AML-193 (cell line): ENCODE data around the gene TMEM43.
"Not testable (repeated sequence)": the region's sequence is repeated elsewhere in the genome, so short reads cannot be mapped to it uniquely, and the experiment has no call there.

ENCODE experiments used
- DNase-seq, 2 experiments: peaks; one replicate each; lab custom pipeline; 2025; lab: John Stamatoyannopoulos, UW

Gene TMEM43, protein sequence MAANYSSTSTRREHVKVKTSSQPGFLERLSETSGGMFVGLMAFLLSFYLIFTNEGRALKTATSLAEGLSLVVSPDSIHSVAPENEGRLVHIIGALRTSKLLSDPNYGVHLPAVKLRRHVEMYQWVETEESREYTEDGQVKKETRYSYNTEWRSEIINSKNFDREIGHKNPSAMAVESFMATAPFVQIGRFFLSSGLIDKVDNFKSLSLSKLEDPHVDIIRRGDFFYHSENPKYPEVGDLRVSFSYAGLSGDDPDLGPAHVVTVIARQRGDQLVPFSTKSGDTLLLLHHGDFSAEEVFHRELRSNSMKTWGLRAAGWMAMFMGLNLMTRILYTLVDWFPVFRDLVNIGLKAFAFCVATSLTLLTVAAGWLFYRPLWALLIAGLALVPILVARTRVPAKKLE

DNA sequence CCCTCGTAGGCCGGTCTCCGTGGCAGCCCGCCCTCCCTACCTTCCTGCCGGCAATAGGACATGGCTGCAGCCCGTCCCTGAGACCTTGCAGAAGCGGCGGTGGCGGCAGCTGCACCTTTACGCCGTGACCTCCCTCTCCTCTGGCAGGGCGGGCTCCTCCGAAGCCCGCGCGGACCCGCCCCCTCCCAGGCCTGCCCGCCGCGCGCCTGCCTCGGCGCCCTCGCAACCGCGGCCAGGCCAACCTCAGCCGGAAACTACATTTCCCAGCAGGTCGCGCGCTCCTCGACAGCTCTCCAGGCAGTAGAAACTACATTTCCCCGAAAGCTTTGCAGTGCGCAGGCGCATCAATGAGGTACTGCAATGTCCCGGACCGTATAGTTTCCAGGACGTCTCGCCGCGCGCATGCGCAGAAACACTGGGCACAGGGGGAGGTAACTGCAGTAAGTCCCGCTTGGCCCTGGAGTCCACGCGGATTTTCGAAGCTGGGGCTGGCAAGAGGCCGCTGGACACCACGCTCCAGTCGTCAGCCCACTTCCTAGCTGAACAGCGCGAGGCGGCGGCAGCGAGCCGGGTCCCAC, at the start of gene TMEM43, which contains the start of gene CHCHD4:
TSS of gene TMEM43 (plus strand) at position 438 of the 578 bp plus-strand sequence. CDS start 142 bp downstream, outside the sequence.
TSS of gene CHCHD4 (minus strand) at position 256 of the 578 bp plus-strand sequence. CDS start at position 62, 194 bp downstream.
- peak; percentile 100 for DNase-seq

DNA sequence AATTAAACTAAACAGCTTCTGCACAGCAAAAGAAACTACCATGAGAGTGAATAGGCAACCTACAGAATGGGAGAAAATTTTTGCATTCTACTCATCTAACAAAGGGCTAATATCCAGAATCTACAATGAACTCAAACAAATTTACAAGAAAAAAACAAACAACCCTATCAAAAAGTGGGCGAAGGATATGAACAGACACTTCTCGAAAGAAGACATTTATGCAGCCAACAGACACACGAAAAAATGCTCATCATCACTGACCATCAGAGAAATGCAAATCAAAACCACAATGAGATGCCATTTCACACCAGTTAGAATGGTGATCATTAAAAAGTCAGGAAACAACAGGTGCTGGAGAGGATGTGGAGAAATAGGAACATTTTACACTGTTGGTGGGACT, 49.6 kb upstream of the TMEM43 start:
- not testable (repeated sequence) for DNase-seq

DNA sequence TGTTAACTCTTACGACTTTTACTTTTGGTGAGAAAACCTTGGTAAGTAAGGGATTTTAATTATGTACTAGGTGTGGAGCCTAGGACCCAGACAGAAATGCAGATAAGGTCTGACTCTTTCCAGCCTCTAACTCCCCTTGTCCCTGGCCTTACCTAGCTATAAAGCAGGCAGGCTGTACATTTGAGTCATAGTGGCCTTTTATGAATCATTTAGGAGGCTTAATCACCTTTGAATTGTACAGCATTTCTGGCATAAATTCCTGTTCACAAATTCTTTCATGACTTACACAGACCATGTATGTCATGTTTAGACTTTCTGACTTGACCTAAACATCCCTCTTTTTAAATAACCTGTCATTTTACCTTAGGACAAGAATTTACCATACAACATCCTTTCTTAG, 47.5 kb upstream of the TMEM43 start:
- no peak for DNase-seq

DNA sequence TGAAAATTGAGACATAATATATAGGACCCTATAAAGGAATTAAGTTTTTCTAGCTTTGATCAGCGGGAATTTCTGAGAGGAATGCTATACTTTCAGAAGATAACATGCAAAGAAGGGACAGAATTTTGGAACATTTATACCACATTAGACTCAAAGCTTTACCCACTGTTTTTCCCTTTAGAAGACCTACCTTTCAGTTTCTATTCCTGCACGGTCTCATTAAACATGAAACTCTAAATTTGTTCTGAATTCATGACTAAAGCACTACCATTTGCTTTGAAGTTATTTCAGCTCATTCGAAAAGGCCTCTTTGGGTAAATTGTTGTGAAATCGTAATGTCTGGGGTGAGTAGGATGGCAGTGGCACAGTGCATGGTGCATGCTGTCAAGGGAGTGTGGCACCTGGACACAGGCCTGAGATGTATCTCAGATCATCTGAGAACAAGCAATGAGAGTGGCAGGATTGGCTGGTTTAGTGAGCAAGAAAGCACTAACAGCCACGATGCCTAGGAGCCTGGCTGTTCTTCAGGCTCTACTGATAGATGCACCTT, 42.7 kb upstream of the TMEM43 start:
- no peak for DNase-seq

DNA sequence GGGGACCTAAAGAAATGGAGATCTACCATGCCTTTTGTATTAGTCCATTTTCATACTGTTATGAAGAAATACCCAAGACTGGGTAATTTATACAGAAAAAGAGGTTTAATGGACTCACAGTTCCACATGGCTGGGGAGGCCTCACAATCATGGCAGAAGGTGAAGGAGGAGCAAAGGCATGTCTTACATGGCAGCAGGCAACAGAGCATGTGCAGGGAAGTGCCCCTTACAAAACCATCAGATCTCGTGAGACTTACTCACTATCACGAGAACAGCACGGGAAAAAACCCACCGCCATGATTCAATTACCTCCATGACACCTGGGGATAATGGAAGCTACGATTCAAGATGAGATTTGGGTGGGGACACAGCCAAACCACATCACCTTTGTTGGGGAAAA, 37.4 kb upstream of the TMEM43 start:
- not testable (repeated sequence) for DNase-seq

DNA sequence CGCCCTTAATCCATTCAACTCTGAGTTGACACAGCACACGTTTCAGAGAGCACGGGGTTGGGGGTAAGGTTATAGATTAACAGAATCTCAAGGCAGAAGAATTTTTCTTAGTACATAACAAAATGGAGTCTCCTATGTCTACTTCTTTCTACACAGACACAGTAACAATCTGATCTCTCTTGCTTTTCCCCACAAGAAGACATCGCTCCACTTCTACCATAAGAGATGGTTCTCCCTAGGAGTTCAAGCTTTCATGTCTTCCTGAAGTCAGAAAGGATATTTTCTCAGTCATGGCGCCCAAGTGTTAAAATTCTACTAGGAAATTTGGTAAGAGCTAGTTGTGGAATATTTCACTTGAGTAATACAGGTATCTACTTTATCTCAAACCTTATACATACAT, 32.9 kb upstream of the TMEM43 start:
- not testable (repeated sequence) for DNase-seq

DNA sequence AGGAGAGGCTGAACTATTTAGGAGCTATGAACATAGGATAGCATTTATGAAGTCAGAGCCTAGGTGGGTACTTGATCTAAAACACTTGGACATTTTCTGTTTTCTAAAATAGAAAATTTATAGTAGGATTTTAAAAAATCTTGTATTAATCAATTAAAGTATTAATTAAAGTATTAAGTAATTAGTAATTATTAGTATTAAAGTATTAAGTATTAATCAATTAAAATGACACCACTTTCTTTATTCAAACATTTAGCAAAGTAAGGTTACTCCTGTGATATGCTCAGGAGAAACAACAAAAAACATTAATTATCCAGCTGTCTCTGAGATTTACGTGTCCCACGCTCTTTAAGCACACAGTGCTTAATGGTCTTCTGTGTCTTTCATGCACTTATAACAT, 32.4 kb upstream of the TMEM43 start:
- DNase-seq, result no peak

DNA sequence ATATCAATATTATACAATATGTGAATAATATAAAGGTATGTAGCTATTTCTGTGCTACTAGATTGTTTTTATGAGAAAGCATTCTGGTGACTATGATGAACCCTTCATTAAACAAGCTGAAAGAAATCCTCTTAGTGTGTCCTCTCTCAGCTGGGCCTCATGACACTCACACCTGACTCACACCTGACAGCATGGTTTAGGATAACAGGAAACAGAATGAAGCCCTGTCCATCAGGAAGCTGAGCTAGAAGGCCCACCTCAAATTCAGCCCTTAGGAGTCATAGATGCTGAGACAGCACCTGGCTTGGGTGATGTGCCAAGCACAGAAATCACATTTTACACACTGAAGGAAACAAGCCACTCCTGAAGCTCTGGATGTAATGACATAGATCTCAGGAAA, 31.0 kb upstream of the TMEM43 start:
- DNase-seq, result no peak

DNA sequence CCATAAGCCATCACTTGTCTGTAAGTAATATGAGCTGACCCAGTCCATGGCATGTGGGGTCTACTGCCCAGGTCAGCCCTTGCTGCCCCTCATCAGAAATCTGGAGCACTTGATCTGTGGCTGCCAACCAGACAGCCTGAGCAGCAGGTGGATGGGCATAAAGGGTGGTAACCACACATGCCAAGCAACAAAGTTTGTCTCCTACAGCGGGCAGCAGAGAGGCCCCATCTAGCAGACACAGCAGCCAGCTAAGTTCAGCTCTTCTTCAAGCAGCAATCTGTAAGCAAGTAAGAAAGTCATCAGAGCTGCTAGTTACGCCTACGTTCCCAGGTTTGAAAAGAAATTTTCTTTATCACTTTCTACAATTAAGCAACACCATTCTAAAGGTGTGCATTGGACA, 28.1 kb upstream of the TMEM43 start:
- DNase-seq, result no peak

DNA sequence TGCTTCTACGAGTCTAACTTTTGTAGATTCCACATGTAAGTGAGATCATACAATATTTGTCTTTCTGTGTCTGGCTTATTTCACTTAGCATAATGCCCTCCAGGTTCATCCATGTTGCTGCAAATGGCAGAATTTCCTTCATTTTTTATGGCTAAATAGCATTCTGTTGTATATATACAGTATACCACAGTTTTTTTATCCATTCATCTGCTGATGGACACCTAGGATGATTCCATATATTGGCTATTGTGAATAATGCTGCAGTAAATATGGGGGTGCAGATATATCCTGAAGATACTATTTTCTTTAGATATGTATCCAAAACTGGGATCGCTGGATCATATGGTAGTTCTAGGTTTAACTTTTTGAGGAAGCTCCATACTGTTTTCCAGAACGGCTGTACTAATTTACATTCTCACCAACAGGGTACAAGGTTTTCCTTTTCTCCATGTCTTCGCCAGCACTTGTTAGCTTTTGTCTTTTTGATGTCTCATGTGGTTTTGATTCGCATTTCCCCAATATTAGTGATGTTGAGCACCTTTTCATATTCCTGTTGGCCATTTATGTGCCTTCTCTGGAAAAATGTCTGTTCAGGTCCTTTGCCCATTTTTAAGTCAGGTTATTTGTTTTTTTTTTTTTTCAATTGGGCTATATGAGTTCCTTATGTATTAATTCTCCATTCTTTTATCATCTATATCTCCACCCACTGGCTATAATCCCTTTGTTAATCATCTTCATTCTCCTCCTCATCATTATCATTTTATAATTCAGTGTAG, 27.0 kb upstream of the TMEM43 start:
- DNase-seq, result no peak

DNA sequence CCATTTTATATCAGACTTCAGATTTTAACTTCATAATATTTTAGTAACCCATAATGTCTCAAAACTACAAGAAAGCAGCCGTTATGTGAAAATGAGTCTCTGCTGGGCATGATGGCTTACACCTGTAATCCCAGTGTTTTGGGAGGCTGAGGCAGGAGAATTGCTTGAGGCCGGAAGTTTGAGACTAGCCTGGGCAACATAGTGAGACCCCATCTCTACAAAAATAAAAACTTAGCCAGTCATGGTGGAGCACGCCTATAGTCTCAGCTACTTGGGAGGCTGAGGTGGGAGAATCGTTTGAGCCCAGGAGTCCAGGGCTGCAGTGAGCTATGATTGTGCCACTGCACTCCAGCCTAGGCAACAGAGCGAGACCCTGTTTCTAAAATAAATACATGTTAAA, 15.0 kb upstream of the TMEM43 start:
- not testable (repeated sequence) for DNase-seq

DNA sequence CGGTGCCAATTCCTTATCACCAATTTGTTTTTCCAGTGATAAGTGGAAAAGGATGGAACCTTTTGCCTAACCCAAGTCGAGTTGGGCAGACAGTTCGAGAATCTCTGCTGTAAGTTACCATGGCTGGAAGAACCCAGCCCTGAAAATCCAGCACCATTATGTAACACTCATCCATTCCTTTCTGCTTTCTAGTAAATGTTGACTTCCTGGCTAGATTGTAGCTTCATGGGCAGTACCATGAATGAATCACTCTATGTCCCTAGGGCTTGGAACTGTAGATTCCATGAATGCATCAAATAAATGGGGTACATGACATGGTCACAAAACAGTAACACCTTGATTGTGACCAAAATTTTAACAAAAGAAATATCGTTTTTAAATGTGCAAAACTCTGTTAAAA, 14.2 kb upstream of the TMEM43 start:
- DNase-seq, result no peak

DNA sequence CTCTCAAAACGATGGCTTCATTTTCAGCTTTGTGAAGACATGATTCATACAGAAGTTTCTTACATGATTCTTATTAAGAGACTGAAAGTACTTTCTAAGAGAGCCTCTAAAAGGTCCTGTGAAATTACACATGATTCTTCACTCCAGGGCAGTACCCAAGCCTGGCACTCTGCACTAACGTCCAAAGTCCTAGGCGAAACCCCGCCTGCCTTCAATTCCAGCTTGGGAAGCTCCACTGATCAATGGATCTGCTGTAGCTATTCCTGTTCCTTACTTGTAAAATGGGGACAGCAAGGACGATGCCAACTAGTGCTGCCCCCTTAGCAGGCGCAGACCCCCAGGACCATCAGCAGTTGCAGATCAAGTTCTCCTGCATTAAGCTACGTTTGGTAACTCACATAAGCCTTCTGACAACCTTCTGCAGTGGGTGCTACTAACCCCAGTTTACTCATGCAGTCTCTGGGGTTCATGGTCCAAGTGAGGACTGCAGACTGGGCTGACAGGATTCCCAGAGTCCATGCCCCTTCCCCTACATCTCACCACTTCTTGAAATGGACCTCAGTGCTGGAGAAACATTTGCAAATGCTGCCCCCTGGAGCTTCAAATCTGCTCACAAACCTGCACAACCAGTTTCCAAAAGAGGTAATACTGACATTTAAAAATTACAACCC, 10.8 kb upstream of the TMEM43 start:
- DNase-seq, result peak; percentile 14 to 19

DNA sequence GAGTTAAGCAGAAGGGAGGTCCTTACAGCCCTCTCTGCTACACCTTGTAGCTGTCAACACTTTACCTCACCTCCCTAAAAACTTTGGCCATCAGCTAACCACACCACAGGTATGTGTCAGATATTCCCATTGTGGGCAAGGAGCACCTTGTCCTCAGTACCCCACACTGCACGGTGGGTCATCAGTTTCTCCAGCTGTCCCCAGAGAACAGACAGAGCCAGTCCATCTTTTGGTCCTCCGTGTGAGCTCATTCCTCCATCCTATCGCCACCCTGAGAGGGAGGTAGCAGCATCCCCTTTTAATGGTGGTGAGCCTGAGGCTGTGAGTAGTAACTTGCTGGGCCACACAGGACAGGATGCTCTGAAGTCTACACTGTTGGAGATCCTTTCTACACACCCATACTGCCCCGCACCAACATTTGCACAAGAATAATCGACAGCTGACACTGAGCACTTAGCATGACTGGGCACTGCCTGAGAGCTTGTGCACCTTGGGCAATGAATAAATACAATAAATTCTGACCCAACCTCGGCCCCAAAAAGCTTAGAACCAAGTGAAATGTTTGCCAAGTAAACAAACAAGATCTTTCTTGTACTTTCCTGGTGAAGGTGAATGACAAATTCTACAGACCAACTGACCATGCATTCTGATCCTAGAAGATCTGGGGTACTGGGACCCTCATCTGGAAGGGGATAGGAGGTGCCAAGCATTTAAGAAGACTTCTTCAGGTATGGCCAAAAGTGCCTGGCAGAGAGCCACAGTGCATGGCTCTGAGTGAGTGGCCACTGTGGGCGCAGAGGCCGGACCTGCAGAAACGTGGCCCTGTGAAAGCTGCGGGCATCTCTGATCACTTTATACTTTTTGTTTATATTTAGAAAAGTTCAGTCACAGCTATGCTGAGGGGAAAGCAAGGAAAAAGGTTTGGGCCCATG, 7.1 kb upstream of the TMEM43 start:
- no peak for DNase-seq

DNA sequence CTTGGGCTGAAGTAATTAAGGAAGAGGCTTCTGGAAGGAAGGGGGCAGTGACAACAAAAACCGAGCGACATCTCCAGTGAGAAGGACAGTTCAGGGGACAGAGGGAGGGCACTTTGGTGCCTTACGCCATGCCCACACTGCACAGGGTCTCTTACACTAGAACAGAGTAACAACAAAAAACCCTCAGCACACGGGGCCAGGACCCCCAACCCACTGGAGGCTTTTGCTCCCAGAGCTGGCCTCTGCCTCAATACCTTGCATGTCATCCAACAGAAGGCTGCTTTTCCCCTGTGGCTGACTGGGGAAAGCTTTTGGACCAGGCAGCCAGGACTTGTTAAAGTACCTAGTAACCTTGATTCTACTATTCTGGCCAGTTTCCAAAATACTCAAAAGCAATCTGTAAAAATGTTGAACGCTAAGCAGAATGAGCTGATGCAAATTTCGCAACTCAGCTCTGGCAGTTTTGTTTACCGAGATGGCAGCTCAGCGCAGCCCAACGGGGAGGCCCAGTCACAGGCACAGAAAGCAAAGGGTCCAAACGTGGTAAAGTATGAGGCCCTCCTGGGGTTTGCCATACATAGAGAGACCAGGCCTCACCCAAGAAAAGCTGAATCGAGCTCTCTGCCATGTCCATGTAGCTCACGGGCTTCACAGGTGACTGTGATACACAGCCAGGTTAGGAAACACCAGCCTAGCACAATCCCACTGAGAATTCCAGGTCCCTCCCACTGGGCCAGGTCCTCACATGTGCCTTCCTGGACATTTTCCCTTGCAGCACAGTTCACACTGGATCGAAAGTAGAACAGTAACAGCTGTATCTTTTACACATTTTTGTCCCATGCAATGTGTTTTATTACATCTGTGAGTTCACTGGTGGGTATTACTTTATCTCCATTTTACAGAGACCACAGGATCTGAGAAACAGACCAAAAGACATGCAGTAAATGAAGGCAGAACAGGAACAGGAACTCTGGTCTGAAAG, 6.2 kb upstream of the TMEM43 start:
- DNase-seq, result no peak

DNA sequence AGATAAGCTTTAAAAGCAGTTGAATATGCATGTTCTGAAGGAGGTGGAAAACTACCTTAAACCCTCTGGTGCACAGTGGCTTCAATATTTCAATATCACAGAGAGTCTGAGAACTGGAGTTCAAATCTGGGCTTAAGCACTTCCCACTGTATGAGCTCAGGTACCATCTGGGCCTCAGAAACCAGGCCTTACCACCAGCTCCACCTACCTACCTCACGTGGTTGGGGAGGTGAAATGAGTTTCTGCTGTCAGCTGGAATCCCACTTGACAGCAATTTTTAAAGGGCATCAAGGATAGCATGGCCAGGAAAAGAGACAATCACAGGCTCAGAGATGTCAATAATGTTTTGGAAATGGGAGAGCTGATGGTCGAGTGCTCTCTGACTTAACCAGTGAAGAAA, 5.2 kb upstream of the TMEM43 start:
- DNase-seq, result no peak

DNA sequence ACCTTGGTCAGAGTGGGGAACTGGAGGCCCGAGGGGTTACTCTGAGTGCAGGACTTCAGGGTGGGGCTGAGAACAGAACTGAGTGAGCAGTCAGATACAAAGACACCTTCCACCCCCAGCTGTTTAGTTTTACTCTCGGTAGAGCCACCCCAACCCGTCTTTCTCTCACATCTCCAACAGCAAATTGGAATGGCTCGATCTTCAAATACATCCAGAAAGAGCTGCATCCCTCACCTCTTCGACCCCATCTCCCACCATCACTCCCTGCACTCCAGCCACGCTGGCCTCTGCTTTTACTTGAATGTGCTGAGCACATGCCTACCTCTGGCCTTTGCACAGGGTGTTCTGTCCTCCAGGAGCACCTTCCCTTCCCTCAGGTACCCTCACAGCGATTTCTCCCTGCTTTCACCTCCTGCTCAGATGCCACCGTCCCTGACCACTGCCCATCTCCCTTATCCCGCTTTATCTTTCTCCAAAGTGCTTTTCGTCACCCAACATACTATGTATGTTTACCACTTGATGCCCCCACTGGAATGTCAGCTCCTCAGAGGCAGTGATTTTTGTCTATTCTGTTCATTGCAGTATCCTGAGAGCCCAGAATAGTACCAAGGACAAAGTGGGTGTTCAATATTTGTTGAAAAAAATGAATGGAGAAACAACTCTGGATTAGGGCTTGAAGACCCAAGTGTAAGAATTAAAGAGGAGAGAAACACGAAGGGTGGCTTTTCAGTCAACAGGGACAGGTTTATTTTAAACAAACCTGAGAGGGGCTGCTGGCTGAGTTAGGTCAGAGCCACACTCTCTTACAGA, 4.5 kb upstream of the TMEM43 start:
- DNase-seq, result no peak

DNA sequence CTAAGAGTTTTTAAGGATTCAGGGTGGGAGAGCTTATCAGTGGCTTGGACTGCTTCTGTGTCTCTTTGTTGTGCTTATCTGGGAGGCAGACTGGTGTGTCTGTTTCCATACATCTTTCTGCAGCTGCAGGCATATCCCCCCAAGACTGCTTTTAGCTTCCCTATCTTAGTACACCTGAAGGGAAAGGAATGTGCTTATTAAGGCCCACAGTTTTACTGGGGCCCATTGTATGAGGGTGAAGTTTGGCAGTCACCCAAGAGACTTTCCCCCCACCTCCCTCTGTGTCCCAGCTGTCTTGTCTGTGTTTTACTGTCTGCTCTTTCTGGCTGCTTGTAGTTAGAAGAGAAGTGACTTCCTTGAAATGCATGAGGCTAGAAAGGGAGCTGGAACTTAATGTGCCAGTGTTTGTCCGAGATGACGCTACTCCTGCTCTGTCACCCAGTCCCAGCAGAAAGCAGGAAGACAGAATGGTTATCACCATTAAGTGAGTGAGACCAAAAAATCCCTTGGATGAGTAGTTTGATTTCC, 3.9 kb upstream of the TMEM43 start:
- DNase-seq, result not testable (repeated sequence)
